ENCODE results near the gene SH3RF3. TPM values are rescaled to one million over a fixed set of nuclear protein-coding genes. Genes with fewer than 3 reads are reported as not detected.

Gene SH3RF3
- total RNA-seq, 2 experiments from 2014 or later: 0.25 to 0.44 TPM

- ChIA-PET POLR2A (interaction anchor here (1.0 kb wide), 1 partner anchor 300 kb away, joined by 3 read pairs; no protein-coding TSS in a partner anchor), CTCF (no interaction called here)
Observed at GRCh38 chr2:109513749-109514588, 385.0 kb downstream of the SH3RF3 start.

- ChIA-PET CTCF (no interaction called here), POLR2A (no interaction called here)
Observed at GRCh38 chr2:109514857-109515256, 385.9 kb downstream of the SH3RF3 start.

DNA sequence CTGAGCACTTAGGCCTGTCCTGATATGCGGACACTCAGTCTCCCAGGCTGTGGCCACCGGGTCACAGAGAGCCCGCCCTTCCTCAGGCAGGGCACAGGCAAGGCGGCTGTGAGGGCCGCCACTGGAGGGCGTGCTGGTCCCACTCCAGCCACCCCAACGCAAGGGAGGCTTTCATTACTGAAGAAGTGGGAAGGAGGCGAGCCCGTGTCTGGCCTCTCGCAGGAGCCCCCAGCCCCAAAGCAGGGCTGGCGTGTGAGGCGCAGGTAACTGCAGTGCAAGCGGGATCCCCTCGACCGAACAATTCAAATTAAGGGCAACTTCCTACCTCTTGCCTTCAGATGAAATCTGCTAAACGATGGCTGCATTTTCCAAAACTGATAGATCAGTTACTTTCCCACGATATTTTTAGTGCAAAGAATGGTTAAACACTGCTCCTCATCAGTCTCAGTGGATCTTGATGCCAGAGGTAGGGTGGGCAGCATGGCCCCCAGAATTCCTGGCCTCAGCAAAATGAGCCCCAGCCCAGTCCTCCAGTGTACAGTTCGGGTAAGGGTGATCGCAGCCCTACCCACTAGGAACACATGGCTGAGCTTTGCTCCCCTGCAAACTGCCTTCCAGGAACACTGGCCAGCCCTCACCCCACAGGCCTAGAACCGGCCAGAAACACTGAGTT is 387.6 kb downstream of the SH3RF3 start:
- CTCF ChIA-PET: no interaction called here
- POLR2A ChIA-PET: no interaction called here

DNA sequence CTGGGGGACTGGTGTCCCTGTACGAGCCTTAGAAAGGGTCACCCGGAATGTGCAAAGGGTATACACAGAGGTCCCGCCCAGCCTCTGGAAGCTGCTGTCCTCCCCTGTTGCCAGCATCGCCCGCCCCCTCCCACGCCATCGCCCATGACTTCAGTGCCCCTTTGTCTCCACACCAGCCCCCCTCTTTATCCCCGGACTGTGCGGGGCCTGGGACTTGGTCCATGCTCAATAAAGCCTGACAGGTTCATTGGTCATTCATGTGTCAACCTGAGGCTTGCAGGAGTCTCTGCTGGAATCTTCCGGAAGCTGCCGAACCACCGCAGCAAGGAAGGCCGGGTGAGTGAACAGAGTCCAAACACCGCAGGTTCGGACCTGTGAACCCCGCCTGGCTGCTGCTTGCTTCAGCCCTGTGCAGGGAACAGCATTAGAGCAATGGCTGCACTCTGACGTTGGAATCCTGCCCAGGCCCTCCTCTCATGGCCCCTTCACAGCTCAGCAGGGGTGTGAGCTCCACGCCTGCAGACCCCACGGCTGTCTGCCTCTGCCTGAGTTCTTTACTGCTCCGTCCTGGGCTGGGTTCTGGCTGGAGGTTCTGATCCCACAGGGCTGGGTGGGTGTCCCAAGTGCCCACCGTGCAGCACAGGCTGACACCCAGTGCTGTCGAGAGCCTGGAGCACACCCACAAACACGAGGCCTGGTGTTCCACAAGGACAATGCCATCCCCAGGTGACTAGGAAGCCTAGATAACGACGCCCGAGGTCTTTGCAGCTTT is 388.3 kb downstream of the SH3RF3 start:
- CTCF ChIA-PET: no interaction called here

GRCh38 chr2:109519513-109519912 is 390.5 kb downstream of the SH3RF3 start:
- CTCF ChIA-PET: no interaction called here
- POLR2A ChIA-PET: no interaction called here

More for the DNA sequence above, 388.3 kb downstream of the SH3RF3 start:
- POLR2A ChIA-PET: no interaction called here

DNA sequence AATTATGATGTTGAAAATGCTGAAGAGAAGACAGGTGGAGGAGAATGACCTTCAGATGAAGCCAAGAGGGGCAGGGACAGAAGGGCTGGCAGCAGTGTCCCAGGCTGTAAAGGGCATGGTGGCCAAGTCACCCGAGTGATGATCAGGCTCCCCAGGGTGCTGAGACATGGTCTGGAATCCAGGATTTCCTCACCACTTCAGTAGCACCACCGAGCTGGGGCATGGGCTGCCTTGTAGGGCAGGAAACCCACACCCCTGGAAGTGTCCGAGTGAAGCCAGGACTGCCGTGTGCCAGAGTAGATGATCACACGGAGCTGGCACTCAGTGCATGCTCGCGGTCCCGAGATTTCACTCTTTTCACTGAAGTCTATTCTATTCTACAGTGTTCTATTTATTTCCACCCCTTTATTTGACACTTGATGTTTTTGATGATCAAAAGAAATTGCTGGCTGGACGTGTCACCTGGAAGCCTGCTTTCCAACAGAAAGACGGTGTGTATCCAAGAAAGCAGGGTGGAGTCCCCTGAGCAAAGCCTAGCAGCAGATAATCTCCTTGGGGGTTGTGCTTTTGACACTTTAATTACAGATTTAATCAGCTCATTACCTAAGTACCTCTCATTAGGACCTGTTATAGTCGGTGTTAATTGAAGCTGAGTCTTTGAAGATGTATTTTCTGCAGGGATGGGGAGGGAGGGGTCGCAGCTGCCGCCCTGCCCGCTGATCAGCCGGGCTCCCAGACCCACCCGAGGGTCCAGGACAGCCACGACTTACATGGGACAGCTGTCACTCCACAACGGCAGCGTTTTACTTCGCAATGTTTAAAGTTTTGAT is 392.4 kb downstream of the SH3RF3 start:
- ChIA-PET CTCF (no interaction called here), POLR2A (no interaction called here)

DNA sequence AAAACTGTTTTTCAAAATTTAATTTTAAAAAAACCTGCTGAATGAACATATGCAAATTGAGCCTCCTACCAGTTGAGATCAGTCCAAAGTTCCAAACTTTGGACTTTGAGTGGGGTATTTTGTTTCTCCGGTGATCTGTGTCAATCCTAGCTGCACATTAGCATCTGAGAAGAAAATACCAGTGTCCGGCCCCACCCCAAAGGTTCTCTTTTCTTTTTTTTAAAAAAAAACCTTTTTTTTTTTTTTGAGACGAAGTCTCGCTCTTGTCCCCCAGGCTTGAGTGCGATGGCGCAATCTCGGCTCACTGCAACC is 393.0 kb downstream of the SH3RF3 start:
- ChIA-PET POLR2A (no interaction called here), CTCF (no interaction called here)

DNA sequence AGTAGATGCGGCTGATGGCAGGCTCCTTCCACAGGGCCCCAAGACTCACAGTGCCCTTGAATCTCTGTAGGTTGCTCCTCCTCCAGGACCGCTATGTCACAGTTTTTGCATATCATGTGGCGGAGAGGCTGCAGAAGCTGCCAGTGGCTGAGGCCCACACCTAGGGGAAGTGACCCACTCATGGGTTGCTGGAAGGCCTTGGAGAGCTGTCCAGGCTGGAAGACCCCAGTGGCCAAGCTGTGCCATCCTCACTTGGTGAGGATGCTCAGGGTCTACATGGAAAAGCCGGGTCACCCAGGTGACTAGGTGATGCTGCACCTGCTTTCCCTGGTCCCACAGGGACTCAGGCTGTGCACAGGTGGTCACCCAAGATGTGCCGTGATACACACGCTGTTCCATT is 394.1 kb downstream of the SH3RF3 start:
- ChIA-PET POLR2A (no interaction called here), CTCF (interaction anchor here (0.5 kb wide), 1 partner anchor 1173 kb away, joined by 5 read pairs; no protein-coding TSS in a partner anchor)

DNA sequence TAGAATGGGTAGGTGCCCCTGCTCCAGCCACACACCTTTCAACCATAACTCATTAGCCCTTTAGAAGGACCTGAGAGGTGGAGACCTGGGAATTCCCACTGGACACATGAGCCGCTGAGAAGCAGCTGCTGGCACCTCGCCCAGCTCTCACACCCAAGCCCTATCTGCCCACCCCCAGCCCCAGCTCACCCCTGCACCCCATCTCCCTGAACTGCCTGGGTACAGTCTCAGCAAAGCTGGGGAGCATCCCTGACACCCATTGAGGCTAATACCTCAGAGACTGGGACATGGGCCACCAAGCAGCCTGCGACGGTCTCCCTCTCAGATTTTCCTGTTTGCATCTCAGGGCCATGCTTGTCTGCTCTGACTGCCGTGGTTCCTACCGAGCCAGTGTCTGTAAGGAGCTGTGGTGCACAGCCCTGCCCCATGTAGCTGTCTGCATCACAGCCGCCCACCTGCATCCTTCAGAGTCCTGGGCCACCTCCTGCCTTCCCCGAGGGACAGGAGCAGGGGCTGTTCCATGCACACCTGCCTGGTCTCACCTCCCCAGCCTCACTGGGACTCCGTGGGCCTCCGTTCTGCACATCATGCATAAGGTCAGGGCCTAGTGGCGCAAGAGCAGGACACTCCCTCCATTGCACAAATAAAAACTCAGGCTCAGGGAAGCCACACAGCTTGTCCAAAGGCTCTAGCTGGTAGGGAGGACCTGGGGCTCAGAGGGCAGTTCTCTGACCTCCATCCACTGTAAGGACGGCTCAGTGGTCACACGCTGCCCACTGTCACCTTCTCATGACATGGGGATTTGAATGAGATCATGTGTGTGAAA is 394.7 kb downstream of the SH3RF3 start:
- CTCF ChIA-PET: interaction anchor here (0.5 kb wide), 1 partner anchor 1173 kb away, joined by 5 read pairs; no protein-coding TSS in a partner anchor
- POLR2A ChIA-PET: no interaction called here

DNA sequence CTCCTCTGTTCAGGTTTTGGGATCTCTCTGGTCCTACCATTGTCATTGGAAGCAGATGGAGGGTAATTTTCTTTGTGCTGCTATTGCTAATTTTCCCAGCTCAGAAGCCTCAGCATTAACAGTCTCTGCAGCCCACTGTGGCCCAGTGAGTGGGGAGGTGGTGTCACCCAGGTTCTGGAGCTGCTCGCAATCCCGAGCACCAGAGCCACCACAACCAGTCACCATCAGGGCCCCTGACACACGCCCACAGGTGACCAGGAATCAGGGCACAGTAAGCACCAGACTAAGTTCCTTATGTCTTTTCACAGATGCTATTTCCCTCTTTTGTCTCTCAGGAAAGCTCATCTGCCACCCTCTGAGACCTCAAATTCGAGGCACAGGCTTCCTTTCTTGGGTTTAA is 396.8 kb downstream of the SH3RF3 start:
- CTCF ChIA-PET: no interaction called here
- POLR2A ChIA-PET: no interaction called here

DNA sequence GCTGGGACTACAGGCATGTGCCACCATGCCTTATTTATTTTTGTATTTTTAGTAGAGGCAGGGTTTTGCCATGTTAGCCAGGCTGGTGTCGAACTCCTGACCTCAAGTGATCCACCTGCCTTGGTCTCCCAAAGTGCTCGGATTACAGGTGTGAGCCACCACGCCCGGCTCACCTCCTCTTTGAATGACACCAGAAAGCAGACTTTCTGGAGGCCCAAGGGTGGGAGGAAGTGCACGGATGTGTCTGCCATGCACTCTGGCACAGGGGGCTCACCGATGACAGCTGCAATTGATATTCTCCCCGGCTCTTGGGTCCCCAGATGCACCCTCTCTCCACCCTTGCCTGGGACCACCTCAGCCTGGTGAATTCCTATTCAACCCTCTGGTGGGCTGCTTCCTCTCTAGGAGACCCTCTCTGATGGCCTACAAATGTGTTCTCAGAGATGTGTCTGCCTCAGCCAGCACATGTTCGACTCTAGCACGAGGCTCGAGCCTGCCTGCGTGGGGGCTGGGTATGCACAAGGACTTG is 397.5 kb downstream of the SH3RF3 start:
- CTCF ChIA-PET: no interaction called here
- POLR2A ChIA-PET: no interaction called here

- CTCF ChIA-PET: interaction anchor here (0.6 kb wide), 1 partner anchor 42 kb away, joined by 3 read pairs; no protein-coding TSS in a partner anchor
Observed at GRCh38 chr2:109527079-109527478, 398.1 kb downstream of the SH3RF3 start.

GRCh38 chr2:109527846-109528705 is 399.1 kb downstream of the SH3RF3 start:
- ChIA-PET CTCF (no interaction called here), POLR2A (no interaction called here)

More at GRCh38 chr2:109527079-109527478, 398.1 kb downstream of the SH3RF3 start:
- POLR2A ChIA-PET: no interaction called here

- ChIA-PET POLR2A (no interaction called here), CTCF (no interaction called here)
Observed at GRCh38 chr2:109528811-109529501, 400.0 kb downstream of the SH3RF3 start.

DNA sequence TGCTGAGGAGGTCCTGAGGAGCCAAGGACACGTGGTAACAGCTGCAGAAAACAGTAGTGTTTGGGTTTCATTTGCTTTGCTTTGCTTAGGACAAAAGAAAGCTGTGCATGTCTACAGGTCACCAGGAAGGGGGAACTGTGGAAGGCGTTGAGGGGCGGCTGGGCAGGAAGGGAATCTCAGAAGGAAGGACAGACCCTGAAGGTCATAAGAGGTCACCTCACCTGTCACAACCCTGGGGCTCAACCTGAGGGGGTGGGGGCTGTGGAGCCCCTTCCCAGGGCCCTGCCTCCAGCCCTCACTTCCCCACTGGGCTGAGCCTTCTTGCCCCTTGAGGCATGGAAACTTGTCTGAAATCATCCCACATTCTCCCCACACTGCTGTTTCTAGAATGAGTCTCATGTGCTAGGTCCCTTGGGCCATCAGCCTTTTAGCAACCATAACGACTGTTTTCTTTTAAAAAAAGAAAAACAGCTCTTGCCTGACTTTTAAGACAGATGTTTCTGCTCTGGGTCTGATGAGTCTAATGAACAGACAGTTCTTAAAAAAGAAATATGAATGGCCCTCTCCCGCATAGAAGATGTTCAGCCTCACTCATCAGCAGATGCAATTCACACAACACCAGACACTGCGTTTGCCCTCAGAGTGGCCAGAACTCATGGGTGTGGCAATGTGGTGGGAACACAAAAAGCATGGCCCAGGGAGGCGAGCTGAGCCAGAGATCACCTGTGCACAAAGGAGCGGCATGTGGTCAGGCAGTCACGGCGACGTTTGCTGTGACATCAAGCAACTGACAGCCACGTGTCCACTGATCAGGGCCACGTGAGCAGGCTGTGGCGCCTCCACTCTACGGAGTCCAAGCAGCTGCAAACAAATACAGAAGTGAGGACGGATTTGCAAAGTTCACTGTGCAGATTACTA is 400.8 kb downstream of the SH3RF3 start:
- CTCF ChIA-PET: no interaction called here

DNA sequence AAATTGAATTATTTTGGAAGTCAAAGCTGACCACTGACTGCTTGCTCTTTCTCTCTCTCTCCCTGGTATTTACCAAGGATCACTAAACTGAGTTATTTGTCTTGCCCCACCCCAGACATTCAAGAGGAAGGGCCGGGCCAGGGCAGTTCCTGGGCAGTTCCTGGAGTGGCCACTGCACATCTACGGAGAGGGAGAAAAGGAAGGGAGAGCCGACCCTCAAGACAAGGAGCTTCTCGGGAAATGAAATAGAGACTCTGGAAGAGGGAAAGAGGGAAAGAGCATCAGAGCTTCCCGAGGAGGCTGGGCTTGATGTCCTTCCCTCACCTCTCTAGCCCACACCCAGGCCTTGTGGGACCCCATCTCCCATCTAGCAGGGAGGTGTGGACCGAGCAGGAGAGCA is 401.7 kb downstream of the SH3RF3 start:
- ChIA-PET POLR2A (no interaction called here), CTCF (no interaction called here)

More for the DNA sequence above, 400.8 kb downstream of the SH3RF3 start:
- POLR2A ChIA-PET: no interaction called here

Data from activated CD8-positive, alpha-beta memory T cell treated with anti-CD3 and anti-CD28 coated beads for 36 hours (primary cell).